M059J (cell line): ENCODE data around the gene NRIP2. TPM values are rescaled to one million over a fixed set of nuclear protein-coding genes. Genes with fewer than 3 reads are reported as not detected.
A peak's percentile ranks its signal among the peaks of the same experiment; 100 is the strongest.

Experiments used
- DNase-seq: peaks from one replicate; pipeline ENCODE4 v3.0.0-alpha.2; 2012; ENCODE audit warnings: low read depth
- total RNA-seq: library from RNA; depleted of rRNA; stranded (reverse); fragments of >200 nt; shearing (Covaris generic); gene quantifications from 2 replicates; pipeline ENCODE4 v1.2.3, GENCODE V29; 2014

The NRIP2 gene
- total RNA-seq, 1 experiment from 2014 or later: not detected

DNA sequence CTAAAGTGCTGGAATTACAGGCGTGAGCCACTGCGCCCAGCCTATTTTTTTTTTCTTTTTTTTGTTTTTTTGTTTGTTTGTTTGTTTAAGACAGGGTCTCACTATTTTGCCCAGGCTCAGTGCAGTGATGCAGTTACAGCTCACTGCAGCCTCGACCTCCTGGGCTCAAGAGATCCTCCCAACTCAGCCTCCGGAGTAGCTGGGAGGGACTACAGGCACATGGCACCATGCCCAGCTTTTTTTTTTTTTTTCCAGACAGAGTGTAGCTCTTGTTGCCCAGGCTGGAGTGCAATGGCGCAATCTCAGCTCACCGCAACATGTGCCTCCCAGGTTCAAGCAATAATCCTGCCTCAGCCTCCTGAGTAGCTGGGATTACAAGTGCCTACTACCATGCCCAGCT, 28.1 kb downstream of the NRIP2 start:
- peak; percentile 7 for DNase-seq

DNA sequence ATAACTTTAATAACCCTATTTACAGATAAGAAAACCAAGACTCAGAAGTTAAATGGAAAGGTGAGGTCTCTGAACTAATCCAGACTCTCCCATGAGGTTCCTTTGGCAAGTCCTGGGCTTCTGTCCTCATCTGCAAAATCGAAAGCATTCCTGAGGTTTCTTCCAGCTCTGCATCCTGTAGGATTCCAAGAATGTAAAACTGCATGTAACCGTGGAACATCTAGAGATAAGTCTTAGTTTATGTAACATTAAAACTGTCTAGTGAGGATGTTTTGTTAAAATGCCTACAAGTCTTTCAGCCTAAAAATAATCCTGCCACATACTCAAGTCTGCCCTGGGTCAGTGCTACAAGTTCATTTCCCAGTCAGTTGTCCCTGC, 29.7 kb downstream of the NRIP2 start:
- no peak for DNase-seq

DNA sequence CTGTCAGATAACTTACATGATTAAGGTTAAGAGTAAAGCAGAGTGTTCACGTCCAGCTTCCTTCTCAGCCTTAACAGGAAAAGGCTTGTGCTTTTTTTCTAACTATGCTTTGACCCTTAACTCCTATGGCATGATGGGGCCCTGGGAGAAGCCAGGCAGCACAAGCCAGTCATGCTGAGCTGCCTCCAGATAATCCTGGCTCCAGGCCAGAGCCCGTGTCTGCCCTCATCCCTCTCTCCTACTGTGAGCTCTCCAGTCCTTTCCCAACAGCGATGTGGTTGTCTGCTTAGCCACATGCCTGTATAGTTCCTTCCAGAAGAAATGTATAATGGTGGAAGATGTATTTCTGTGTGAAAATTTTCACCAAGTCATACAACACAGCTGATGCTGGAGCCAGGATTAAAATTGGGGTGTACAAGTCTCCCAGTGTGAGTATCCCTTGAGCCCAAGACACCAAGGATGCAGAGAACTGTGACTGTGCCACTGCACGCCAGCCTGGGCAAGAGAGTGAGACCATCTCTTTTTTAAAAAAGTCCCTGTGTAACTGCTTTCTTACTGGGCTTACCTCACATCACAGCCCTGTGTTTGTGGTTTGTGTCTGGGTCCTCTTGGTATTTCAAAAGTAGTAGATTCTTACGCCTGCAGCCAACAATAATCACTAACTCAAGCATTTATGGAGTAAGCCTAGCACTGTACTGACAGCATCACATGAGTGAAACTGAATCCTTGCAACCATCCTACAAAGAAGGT, 30.3 kb downstream of the NRIP2 start:
- peak; percentile 20 for DNase-seq

DNA sequence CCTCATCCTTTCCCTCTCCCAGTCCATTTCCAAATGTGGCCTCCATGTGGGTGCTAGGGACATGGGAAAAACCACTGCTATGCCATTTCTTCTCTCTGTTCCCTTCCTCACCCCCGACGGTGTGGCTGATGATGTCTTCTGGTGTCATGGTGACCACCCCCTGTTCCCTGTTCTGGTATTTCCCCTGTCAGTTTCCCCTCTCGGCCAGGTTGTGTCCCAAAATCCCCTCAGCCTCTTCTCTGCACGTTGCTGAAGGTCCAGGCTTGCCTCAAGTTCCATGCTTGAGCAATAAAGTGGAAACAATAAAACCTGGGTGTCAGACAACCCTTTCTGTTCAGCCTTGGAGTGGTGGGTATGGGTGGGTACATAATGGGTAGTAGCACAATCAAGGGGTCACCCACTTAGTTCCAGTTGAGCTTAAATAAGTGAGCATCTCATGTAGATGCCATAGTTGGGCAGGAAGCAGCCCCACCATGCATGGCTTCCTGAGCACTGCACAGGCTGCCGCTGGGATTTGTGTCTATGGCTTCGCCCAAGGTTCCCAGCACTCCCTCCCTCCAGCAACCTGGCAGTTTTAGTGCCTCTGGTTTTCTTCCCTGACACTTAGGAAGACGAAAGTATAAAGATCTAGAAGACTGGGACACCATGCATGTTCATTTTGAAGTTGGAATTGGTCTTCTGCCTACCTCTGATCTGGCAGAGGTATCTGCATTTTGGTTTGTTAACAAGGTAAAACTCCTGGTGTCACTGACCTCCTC, 31.0 kb downstream of the NRIP2 start:
- DNase-seq: no peak

DNA sequence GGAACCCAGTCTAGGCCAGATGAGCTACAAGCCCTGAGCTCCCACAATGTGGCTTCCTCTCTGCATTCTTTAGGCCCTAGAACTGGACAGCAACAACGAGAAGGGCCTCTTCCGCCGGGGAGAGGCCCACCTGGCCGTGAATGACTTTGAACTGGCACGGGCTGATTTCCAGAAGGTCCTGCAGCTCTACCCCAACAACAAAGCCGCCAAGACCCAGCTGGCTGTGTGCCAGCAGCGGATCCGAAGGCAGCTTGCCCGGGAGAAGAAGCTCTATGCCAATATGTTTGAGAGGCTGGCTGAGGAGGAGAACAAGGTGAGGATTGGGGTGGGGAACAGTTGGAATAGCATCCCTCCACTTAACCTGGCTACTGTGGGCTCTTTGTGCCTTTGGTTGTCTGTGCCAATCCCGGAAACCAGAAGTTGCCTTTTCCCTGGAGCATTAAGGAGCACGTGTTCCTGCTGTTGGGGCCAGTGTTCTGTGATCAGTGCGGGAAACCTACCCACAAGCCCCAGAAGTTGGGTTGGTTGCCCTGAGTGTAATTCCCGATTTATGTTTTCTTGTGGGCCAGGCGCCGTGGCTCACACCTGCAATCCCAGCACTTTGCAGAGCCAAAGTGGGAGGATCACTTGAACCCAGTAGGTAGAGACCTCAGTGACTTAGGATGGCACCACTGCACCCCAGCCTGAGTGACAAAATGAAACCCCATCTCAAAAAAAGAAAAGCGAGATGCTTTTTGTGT, 33.6 kb downstream of the NRIP2 start:
- DNase-seq: no peak

DNA sequence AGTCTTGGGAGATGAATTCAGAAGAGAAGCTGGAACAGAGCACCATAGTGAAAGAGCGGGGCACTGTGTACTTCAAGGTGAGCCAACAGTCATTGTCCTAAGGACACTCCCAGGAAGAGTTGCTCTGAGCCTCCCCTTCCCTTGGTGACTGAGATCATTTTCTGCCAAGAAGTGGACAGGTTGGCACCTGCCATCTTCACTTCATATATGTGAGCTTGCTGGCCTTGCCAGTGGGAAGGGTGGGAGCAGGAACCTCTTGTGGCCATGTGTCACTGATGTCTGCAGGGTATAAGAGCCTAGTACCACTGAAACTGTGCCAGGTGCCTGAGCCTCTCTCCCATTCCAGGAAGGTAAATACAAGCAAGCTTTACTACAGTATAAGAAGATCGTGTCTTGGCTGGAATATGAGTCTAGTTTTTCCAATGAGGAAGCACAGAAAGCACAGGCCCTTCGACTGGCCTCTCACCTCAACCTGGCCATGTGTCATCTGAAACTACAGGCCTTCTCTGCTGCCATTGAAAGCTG, 34.7 kb downstream of the NRIP2 start:
- DNase-seq: no peak

DNA sequence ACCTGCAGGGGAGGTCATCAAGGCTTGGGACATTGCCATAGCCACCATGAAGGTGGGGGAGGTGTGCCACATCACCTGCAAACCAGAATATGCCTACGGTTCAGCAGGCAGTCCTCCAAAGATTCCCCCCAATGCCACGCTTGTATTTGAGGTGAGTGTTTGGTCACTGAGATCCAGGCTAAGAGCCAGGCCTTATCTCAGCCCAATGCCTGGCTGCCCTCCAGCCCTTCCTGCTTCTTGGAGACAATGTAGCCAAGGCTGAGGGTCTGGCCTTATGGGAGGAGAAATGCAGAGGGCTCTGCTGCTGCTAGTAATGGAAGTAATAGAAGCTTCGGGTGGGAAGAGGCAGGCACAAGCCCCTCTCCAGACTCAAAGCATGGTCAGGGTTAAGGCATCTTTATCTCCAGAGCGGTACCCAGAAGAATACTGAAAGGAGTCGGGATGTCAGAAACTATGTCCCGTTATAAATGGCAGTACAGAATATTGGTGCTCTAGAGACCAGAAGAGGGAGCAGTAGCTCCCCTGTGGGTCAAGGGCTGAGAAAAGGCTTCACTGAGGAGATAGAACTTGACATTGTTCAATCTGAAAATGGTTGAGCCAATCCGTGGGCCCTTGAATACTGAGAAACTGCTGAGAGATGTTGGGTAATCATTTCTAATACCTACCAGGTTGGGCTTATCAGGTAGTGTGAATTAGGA, 37.0 kb downstream of the NRIP2 start:
- peak; percentile 4 for DNase-seq

DNA sequence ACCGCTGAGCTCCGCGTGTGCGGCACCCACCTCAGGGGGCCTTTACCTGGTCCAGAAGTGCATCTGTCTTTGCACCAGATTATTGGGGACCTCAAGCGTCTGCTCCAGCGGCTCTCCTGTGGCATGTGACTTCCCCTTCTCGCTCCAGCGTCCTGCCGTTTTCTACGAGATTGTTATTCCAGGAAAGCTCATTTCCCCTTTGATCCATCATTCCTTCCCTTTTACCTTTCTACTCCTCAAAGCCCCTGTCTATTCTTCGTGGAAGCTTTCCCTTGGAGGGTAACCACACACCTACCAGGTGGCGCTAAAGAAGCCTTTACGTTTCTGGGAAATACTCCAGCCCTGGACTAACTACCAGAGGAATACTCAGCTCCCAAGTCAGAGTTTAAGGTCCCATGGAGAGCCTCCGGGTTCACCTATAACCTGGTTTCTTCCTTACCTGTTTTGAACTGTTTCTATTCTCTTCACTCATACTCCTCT, 38.6 kb downstream of the NRIP2 start:
- peak; percentile 5 for DNase-seq

DNA sequence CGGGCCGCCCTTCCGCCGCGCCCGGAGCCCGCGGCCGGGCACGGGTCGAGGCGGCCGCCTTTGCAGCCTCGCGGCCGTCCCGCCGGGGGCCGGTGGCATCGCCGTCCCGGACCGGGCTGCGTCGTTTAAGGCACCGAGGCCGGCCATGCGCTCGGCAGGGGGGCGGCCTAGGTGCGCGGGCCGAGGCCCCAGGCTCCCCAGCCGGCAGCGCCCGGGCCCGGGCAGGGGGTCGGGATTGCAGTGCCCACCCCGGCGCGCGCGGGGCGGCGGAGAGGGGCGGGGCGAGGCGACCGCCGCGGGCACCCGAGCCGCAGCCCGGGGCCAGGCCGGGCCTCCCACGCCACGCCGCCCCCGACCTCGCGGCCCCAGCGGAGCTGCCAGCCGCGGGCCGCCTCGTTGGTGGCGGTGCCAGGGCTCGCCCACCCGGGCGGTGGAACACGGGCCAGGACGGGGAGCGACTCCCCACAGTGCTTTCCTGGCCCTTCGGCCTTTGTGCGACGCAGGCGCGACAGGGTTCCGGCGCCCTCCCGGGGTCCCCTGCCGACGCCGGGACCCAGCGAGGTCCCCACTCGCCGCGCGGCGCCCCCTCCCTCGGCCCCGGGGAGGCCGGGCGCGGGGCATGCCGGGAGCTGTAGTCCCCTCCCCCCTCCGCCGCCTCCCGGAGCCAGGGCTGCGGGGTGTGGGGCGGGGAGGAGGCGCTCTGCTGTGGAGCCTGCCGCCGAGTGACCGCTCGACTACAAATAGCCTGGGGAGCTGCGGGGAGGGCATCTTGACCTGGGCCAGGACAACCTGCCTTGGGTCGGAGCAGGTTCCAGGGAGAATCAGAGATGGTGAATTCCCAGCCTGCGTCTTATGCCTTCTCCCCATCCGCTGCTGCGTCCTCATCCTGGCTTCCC, 39.3 kb downstream of the NRIP2 start:
- DNase-seq: peak; percentile 60

DNA sequence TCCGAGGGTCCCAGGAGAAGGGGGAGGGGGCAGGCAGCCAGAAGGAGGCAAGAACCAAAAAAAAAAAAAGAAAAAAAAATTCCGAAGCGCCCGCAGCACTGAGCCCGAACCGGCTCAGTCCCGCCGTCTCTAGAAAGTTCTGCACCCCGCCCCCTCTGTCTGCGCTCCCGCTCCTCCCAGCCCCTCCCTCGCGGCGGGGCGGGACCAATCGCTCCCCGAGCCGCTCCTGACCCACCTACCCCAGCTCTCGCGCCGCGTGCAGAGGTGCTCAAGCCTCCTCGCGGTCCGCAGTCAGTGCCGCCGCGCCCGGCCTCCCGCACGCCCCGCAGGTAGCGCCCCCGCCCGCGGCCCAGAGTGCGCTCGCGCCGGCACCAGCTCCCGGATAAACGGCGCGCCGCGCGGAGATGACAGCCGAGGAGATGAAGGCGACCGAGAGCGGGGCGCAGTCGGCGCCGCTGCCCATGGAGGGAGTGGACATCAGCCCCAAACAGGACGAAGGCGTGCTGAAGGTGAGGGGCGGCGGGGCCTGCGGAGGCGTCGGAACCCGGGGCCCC, 40.0 kb downstream of the NRIP2 start, which contains the start of gene FKBP4:
Gene FKBP4 (plus strand): TSS at position 235 of the 554 bp plus-strand sequence. CDS start 170 bp downstream, at position 405.
- DNase-seq: peak; percentile 79

DNA sequence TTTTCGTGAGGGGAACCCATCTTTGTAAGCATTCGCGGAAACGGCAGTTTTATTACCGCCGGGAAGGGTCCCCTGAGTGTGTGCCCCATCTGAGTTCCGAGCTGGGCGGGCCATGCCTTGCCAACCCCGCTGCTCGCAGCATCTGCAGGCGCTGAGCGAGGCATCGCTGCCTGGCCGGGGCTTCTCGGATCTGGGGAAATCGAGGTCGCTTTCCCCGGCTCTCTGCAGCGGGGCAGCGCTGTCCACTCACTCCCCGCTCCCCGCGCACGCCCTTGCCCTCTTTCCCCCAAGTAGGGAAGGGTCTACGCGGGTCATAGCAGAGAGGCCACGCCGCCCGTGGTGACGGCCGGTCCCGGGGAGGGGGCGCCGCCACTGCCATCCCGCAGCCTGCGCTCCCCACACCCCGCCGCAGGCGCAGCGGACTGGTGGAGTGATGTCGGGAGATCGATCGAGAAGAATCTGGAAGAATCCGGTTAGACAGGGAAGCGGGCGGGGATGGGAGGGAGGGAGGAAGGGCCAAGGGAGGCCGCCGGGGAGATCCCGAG, 40.6 kb downstream of the NRIP2 start:
- no peak for DNase-seq

DNA sequence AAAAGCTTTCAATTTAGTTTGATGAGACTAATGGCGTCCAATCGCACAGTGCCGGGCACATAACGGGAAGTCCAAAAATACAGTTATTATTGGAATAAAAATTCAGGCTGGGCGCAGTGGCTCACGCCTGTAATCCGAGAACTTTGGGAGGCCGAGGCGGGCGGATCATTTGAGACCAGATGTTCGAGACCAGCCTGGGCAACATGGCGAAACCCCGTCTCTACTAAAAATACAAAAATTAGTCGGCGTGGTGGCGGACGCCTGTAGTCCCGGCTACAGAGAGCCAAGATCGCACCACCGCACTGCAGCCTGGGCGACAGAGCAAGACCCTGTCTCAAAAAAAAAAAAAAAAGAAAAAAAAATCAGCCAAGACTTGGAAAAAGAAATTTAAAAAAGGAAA, 41.3 kb downstream of the NRIP2 start:
- no peak for DNase-seq

DNA sequence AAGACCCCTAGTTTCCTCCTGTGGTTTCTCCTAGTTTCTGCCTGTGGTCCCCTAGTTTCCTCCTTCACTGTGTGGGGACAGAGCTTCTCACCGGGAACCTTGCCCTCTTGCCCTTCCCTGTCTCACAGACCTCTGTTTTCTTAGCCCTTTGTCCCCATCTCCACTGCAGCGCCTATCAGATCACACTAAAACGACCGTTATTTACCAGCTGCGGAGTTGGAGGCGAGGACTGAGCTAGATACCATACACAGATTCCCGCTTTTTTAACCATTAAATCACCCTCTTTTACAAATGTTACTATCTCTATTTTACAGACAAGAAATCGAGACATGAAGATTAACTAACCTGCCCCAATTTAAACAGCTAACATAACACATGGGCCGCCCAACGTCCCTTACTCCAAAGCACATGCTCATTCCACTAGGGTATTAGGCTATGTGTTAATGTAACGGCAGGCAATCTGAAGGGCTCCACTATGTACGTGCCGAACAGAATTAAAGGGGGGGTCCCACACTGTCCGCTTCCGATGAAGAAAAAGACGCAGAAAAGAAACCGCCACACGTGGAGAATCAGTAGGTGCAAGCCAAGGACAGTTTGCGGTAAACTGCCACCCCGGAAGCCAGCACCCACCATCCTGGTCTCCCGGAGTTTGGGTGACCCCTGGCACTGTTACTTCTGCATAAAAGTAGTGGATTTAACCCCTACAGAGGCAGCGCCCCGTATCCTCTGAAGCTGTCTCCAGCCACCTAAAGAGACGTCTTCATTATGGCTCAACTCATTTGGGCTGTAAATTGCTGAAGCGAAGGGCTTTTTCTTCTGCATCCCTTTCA, 41.9 kb downstream of the NRIP2 start:
- DNase-seq: no peak

DNA sequence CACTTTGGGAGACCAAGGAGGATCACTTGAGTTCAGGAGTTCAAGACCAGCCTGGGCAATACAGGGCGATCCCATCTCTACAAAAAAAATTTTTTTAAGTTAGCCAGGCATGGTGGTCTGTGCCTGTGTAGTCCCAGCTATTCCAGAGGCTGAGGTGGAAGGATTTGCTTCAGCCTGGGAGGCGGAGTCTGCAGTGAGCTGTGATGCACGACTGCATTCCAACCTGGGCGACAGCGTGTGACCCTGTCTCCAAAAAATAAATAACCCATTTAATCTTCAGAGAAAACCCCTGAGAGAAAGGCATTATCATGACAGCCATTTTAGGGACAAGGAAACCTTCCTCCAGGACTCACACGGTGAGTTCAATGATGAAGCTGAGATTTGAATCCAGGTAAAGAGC, 43.7 kb downstream of the NRIP2 start:
- DNase-seq: no peak

DNA sequence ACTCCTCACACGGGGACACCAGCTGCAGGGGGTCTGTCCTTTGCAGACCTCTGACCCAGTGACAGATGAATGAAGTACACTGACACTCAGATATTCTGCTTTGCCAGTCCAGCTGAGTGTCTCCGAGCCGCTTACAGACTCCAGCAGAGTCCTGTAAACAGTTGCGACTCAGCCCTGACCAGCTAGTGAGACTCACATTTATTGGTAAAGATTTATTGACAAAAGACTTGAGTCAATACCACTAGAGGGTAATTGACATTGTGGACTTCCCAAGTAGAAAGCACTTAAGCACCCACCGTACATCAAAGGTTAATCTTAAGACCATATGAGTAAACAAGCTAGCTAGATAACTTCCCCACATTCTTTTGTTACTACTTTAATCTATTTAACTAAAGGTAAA, 49.8 kb downstream of the NRIP2 start:
- no peak for DNase-seq

DNA sequence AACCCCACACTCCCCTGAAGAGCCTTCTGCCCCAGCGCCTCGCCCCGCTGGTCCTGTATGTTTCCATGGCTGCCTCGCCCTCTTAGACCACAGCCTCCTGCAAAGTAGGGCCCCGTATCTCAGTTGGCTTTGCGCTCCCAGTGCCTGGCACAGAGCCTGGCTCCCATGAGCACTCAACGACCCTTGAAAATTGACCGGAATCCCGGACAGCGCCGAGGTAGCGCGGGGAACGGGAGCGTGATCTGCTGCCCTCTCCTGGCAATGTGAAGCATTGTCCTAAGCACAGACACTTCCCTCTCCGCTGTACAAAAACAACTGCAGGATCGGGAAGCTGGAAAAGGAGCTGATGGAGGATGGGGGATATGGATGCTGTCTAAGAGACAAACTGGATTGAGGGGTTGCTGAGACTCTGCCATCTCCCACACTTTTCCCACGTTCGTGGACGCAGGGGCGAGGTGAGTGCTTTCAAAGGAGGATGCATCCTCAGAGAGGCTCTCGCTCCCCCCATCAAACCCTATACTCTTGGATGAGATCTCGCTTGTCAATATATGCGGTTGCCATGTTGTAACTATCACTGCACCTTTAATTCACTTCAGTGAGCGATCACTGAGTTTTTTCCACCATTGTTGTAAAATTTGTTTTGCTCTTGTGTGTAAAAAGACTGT, 50.8 kb downstream of the NRIP2 start:
- peak; percentile 34 for DNase-seq

DNA sequence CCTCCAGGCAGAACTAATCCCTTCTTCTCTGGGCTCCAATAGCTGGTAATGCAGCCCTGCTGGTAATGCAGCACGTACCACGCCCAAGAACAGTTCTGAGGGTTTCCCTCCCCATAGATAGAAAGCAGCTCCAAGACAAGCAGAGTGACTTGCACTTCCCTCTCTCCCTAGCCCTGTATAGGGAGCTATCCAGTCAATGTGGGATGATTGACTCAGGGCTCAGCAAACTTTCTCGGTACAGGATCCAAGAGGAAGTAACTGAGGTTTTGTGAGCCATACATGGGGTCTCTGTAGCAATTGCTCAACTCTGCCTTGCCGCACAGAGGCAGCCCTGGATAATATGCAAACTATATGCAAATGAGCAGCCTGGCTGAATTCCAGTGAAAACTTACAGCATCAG, 55.6 kb downstream of the NRIP2 start:
- no peak for DNase-seq

DNA sequence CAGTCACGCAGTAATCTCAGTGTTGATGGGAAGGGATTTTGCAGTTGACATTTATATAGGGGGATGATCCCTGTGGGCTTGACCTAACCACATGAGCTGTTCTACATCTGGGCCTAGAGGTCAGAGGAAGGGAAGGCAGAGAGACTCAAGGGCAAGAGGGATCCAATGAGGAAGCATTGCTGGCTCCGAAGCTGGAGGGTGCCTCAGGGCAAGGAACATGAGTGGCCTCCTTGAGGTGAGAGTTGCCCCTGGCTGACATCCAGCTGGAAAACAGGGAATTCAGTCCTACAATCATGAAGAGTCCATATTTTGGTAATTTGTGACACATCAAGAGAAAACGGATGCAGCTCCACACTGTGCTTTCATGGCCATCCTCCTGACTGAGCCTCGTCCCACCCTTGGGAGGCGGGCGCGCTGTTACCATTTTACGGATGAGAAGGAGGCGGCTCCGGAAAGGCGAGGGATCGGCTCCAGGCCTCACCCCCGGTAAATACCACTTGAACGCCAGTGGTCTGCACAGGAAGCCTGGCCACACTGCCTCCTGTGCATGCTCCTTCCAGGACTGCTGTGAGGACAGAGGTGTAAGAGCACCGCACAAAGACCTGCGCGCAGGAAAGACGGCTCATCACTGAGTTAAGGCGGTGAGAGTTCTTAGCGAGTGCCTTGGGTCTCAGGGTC, 58.6 kb downstream of the NRIP2 start:
- no peak for DNase-seq
